ENCODE data around the gene TMEM79.

TMEM79 gene

DNA sequence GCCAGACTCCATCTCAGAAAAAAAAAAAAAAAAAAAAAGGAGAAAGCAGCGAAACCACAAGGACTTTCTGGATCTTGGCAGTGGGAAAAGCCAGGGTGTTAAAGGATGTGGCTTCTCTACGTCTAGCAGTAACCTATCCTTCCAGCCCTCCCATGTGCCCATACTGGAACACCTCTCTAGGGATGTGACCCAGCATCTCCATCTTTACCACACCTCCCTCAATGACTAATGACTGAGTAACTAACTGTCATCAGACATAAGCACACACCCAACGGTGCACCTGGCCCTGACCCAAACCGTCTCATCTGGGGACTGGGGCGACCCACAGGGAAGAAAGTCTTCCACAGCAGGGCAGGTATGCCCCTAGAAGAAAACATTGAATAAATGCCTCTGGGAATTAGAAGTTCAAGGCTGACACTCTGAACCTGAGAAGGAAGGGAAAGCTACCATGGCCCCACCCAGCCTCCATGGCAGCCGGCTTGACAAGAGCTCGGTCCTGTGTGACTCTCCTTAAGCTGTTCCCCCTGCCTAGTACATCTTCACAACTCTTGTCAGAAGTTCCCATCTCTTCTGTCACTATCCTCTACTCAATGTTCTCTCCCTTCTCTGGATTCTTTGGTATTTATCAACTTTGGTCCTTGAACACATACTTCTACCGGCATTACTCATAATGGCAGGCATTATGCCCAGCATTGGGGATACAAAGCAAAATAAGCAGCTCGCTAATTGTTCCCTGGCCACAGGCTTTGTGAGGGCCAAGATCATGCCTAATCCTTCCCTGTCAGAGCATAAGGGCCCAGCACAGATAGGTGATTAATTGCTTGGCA lies 21.5 kb upstream of the TMEM79 start:
- no peak for DNase-seq (ENCODE audit: low read depth in 2 of 3, low spot score in 1 of 3)

- no peak for DNase-seq (ENCODE audit: low read depth in 2 of 3, low spot score in 1 of 3)
These were observed 20.9 kb upstream of the TMEM79 start for GRCh38 chr1:156263288-156263655.

DNA sequence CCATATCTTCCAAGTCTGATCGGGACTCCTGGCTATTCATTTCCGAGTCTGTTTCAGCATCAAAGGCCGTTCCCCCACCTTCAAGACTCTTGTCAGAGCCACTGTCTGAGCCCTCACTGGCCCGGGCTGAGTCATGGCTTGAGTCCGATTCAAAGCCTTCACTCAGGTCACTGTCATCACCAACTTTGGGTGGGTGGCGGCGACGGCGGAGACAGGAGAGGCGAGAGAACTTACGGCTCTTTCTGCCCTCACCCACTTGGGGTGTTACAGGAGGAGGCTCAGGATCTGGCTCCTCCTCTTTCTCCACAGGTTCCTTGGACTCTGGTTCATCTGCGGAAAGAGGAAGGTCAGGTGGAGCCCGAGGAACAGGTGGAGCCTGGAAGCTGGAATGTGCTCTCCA lies 18.1 kb upstream of the TMEM79 start:
- no peak for DNase-seq (ENCODE audit: low read depth in 2 of 3, low spot score in 1 of 3)

DNA sequence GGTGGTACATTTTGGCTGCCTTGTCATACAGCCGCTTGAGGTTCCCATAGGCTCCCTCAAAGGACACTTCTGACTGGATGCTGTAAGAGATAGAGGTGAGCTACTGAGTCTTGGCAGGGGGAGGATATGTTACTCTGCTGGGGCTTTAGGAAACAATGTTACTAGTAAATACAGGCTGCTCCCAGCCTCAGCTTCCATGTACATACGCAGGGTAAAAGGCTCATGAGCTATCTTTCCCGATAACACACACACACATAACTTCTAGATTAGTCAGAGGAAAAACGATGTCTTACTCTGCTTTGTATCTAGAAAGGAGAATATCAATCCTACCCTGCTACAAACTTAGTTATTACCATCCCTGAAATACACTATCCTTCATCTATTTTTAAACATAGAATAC lies 15.8 kb upstream of the TMEM79 start:
- no peak for DNase-seq (ENCODE audit: low read depth in 2 of 3, low spot score in 1 of 3)

- DNase-seq (ENCODE audit: low read depth in 2 of 3, low spot score in 1 of 3): no peak
These were observed 13.8 kb upstream of the TMEM79 start for GRCh38 chr1:156270314-156270713.

DNA sequence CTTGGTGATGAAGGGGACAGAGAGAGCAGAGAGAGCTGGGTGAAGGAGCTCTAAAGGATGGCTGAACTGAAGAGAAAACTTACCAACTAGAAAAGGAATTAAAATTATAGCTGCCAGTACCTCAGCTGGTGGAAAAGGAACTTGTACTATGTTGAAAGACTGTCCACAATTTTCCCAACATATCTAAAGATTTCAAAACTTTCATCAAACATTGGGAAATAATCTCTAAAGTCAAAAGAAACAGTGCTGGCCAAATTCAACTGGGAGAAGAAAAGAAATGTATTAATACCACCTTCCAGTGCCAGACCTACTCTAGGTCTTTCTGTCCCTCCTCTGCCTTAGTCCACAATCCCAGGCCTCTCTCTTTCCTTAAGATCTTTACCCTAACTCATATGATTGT lies 7.6 kb upstream of the TMEM79 start:
- DNase-seq (ENCODE audit: low read depth in 2 of 3, low spot score in 1 of 3): no peak

GRCh38 chr1:156276966-156277381 lies 7.2 kb upstream of the TMEM79 start:
- DNase-seq (ENCODE audit: low read depth in 2 of 3, low spot score in 1 of 3): no peak

DNA sequence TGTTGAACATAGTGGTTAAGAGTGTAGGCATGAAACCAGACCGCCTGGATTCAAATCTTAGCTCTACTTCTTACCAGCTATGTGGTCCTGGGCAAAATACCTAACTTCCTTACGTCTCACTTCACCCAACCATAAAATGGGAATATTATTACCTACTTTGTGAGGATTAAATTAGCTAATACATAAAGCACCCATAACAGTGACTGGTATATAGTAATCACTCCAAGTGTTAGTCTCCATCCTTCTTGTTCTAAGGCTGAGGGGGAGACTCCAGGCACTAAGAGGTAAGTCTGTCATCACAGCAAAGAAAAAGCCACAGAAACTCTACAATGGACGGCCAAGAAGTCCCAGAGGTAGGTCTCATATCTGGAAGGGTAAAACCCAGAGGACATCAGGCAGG lies 4.3 kb upstream of the TMEM79 start:
- no peak for DNase-seq (ENCODE audit: low read depth in 2 of 3, low spot score in 1 of 3)

DNA sequence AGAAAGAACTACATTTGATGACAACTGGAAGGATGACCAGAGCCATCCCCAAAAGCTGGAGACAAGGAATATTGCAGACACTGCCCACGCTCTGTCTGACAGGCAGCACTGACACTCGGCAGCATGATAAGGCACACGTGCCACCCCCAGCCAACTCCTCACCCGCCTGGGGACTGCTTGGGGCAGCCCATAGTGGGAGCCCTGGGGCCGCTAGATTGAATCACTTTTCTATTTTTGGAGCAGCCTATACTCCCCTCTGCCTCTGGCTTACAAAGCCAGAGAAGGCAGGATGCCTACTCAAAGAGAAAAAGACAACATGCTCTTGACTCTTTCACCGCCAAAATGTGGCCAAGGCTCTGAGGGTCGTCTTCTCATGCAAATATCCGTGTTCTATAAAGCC lies 2.8 kb upstream of the TMEM79 start:
- peak; percentile 37 to 47 (median 46) for DNase-seq (ENCODE audit: low read depth in 2 of 3, low spot score in 1 of 3)

GRCh38 chr1:156281693-156282478 lies 2.2 kb upstream of the TMEM79 start:
- peak; percentile 16 to 36 (median 21) for DNase-seq (ENCODE audit: low read depth in 2 of 3, low spot score in 1 of 3)

DNA sequence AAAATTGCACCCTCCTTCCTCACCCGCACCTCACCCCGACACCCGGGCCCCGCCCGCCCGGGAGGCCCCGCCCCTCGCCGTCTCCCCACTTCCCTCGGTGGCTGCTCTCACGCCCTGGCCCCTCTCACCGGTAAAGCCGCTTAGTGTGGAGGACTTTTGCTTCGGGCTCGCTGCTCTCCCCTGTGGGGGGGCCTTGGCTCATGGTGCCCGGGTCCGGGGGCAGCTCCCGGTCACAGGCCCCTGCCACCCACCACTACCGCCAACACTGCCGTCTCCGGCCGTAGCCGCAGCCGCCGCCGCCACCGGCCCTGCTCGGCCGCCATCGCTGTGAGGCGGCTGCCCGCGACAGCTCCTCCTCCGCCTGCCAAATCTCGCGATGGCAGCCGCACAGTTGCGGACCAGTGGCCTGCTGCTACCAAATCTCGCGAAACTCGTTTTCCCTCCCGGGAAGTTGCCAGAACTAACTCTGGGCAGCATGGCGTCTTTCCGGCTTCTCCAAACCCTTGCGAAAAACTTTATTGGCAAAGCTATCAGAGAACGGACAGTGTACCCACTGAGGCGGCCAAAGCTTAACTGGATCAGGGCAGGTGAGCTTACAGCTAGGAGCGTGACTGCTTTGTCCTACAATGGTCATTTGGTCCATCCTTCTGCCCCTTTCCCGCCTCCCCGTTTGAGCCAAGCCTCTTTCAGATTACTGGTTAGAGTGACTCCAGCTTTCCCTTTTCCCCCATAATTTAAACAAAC lies 1.5 kb upstream of the TMEM79 start, which contains the start of gene SMG5:
SMG5 (minus strand) TSS at position 347 of the 744 bp plus-strand sequence; CDS start at position 202, 145 bp downstream.
- DNase-seq (ENCODE audit: low read depth in 2 of 3, low spot score in 1 of 3): peak; percentile 90 to 95 (median 94)

DNA sequence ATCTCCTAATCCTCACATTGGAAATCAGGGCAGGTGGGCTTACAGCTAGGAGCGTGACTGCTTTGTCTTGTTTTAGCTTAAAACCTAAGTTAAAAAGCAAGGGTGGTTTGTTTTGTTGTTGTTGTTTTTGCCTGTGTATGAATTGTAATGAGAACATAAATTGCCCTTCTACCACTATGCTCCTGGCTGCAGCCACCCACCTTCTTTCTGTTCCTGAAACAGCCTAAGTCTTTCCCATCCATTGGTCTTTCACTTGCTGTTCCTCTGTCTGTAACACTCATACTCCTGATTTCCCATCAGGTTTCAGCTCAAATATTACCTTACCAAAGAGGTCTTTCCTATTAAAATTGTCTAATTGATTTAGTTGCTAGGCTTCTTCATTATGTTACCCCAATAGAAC lies 604 bp upstream of the TMEM79 start:
- no peak for DNase-seq (ENCODE audit: low read depth in 2 of 3, low spot score in 1 of 3)

DNA sequence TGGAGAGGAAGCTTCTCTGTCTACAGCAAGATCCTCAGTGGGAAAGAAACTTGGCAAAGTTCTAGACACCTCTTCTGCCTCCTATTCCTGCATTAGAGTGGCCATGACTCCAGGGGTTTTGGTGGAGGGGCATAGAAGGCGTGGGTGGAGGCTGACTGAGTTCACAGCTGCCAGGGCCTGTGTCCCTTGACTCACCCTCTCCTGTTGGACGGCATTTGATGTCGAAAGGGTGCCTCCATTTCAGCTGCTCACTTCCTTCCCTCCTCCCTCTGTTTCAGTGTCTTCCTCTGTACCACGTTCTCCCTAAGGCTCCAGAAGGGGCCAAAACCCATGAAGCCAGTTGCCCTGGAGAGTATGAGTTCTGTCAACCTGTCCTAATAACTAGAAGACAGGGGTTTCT lies 632 bp downstream of the TMEM79 start:
- DNase-seq (ENCODE audit: low read depth in 2 of 3, low spot score in 1 of 3): no peak

- DNase-seq (ENCODE audit: low read depth in 2 of 3, low spot score in 1 of 3): no peak
These were observed 1.3 kb downstream of the TMEM79 start for GRCh38 chr1:156285437-156285836.

GRCh38 chr1:156286061-156286460 lies 1.9 kb downstream of the TMEM79 start:
- DNase-seq (ENCODE audit: low read depth in 2 of 3, low spot score in 1 of 3): no peak

DNA sequence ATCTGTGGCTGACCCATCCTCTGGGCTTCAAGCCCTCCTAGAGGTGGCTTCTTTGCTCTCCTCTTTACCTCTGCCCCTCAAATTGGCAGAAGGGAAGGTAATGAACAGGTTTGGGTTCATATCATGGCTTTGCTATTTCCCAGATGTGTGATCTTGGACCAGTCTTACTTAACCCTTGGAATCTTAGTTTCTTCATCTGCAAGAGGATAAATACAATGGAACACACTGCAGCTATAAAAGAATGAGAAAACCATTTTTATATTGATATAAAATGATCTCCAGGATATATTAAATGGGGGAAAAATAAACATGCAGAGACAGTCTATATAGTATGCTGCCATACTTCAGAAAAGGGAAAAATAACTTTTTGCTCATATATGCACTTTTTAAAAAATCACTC lies 5.7 kb downstream of the TMEM79 start:
- DNase-seq (ENCODE audit: low read depth in 2 of 3, low spot score in 1 of 3): no peak

DNA sequence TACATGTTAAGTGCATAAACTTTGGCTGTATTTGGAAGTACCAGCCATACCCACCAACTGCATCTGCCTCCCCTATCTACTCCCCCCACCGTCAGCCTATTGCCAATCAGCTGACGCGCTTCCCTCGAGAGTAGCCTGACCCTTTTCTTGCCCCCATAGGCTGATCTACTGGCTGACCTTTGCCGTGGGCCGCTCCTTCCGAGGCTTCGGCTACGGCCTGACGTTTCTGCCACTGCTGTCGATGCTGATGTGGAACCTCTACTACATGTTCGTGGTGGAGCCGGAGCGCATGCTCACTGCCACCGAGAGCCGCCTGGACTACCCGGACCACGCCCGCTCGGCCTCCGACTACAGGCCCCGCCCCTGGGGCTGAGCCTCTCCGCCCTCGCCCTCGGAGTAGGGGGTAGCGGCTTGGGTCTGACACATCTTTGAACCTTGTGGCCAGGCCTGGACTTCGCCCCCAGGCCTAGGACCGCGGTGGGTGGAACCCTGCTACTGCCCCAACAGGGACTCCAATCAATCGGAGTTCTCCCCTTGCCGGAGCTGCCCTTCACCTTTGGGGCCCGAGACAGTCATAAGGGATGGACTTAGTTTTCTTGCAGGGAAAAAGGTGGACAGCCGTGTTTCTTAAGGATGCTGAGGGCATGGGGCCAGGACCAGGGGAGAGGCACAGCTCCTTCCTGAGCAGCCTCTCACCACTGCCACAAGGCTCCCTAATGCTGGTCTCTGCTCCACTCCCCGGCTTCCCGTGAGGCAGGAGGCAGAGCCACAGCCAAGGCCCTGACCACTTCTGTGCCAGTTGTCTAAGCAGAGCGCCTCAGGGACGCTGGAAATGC lies 7.3 kb downstream of the TMEM79 start:
- no peak for DNase-seq (ENCODE audit: low read depth in 2 of 3, low spot score in 1 of 3)

DNA sequence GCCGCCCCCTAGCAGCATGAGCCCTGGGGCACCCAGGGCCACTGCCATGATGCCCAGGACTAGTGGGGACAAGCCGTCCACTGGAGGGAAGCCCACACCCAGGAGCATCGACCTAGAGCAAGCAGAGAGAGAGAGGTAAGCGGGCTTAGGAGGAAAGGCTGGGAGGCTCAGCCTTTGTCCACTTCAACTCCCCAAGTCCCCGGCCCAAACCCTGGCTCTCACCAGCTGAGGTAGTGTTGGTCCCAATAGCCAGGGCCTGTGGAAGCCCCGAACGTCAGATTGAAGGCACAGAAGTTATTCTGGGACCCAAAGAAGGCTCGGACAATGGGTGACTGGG lies 8.9 kb downstream of the TMEM79 start:
- DNase-seq (ENCODE audit: low read depth in 2 of 3, low spot score in 1 of 3): no peak

DNA sequence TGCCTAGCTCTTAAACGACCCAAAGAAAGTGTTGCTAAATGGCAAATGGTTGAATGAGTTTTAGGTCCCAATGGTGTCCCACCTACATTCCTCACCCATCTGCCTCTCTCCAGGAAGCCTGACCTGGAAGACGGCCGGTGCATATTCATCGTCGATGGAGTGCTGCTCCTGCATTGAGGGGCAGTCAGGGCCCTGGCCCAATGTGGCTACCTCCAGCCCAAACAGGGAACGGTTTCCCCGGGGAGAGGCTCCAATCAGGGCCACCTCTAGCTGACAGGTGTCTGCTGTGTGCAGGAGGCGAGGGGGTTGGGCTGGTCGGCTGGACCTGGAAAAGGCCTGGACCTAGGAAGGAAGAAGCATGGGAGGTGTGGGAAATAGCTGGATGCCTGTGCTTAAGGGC lies 9.8 kb downstream of the TMEM79 start:
- DNase-seq (ENCODE audit: low read depth in 2 of 3, low spot score in 1 of 3): no peak

- peak; percentile 21 to 47 (median 43) for DNase-seq (ENCODE audit: low read depth in 2 of 3, low spot score in 1 of 3)
These were observed 11.3 kb downstream of the TMEM79 start, which contains the start of gene GLMP for GRCh38 chr1:156295391-156295947. Gene GLMP (minus strand): TSS chr1:156295679. CDS start chr1:156295645, 34 bp downstream.

Measured in stimulated activated CD4-positive, alpha-beta T cell treated with anti-CD3 and anti-CD28 coated beads, Interleukin-12 subunit alpha, Interleukin-12 subunit beta, amount 100 ng/mL, for 48 hours (primary cell).